T-helper 22 cell (primary cell): ENCODE data around the gene LHX2.
"Not testable (repeated sequence)": the region's sequence is repeated elsewhere in the genome, so short reads cannot be mapped to it uniquely, and the experiment has no call there.

Experiments
- DNase-seq: peaks from one replicate; pipeline ENCODE4 v3.0.0-alpha.2; 2020; ENCODE audit warnings: low read depth

The LHX2 gene, protein sequence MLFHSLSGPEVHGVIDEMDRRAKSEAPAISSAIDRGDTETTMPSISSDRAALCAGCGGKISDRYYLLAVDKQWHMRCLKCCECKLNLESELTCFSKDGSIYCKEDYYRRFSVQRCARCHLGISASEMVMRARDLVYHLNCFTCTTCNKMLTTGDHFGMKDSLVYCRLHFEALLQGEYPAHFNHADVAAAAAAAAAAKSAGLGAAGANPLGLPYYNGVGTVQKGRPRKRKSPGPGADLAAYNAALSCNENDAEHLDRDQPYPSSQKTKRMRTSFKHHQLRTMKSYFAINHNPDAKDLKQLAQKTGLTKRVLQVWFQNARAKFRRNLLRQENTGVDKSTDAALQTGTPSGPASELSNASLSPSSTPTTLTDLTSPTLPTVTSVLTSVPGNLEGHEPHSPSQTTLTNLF

DNA sequence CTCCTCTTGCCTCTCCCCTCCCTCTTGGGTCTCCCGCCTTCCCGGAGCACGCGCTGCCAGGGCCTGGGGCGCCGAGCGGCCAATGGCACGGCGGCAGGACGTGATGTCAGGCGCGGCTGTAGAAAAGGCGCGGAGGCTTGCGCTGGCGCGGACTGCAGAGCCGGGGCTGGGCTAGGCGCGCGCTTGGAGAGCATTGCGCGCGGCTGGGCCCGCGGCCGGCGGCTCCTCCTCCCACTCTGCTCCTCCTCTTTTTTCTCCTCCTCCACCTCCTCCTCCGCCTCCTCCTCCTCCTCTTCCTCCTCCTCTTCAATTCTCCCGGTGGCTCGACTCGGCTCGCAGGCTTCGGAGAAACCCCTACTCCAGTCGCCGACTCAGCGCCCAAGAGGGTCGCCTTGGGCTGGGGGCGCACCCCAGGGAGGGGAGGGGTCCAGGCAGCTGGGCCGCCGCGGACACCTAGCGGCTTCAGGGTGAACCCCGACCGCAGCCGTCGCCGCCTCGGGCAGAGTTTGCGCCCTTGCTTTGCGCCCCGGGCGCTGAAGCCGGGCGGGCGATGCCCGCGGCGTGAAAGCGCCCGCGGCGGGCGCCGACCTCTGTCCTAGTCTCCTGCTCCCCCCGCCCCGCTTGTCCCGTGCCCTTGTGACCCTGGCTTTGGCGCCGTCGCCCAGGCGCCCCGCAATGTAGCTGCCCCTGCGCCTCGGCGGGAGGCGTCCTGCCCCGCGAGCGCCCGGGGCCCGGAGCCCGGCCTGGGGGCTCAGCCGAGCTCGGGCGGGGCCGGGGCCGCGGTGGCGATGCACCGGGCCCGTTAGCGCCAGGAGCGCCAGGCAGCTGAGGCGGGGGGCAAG, at the start of gene LHX2:
Gene LHX2 (plus strand): TSS at position 309 of the 842 bp plus-strand sequence. CDS start 581 bp downstream, outside the sequence.
- no peak for DNase-seq

DNA sequence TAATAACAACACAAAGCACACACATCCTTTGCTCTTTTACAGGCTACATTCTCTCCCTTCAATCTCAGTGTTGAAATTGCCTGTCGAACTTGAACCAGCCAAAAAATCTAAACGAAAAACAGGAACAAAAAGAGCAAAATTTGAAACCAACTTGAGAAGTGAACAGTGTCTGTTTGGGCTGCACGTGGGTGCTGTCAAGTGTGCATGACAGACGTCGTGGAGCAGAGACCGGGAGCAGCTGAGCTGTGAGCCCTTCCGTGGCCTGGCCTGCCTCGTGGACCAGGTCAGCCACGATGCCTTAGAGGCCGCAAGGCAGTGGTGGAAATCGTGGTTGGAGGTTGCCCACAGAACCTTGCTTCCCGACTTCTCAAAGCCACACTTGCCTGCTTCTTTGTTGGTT, 46.8 kb upstream of the LHX2 start:
- DNase-seq: no peak

DNA sequence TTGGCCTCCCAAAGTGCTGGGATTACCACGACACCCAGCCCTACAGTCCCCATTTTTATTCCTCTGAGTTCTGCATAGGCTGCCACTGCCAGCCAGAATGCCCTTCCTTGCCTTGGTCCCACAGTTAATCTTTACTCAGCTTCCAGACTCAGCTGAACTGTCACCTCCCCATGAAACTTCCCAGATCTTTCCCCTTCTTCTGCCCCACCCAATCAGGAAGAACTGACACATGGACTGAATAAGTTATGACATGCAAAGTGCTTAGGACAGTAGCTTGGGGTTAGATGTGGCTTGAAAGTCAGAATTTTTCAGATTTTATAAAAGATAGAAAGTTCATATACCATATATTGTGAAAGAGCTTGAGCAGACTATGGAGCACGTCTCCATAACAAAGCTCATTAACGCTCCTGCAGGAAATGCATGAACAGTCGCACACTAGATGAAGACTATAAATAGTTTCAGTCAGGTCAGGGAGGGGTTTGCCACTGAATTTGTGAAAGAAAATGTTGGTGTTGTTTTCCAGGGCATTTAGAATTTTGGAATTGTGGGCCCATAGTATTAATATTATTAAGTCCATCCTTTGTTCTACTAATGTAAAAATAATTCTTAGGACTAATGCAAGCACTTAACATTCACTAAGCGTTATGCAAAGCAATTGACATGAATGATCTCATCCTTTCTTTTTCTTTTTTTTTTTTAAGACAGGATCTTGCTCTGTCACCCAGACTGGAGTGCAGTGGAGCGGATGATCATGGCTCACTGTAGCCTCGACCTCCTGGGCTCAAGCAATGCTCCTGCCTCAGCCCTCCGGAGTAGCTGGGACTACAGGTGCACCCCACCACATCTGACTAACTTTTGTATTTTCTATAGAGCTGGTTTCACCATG, 45.5 kb upstream of the LHX2 start:
- no peak for DNase-seq

DNA sequence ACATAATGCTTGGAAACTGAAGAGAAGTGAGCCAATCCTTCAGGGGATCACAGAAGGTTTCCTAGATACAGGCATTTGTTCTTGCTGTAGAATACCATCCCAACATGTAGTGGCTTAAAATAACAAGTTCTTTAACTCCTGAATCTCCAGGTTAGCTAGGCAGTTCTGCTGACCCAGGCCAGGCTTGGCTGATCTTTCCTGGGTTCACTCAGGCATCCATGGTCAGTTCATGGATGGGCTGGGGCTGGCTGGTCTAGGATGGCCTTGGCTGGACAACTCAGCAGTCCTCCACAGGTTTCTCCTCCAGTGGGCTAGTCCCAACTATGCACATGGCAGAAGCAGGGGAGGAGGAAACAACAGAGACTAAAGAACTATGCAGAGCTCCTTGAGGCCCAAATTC, 44.2 kb upstream of the LHX2 start:
- DNase-seq: no peak

DNA sequence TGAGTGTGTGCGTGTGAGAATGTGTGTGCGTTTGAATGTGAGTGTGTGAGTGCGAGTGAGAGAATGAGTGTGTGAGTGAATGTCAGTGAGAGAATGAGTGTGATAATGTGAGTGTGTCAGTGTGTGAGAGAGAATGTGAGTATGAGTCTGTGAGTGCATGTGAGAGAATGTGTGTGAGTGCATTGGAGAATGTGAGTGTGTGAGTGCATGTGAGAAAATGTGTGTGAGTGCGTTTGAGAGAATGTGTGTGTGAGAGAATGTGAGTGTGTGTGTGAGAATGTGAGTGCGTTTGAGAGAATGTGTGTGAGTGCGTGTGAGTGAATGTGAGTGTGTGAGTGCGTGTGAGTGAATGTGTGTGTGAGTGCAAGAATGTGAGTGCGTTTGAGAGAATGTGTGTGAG, 39.0 kb upstream of the LHX2 start:
- no peak for DNase-seq

DNA sequence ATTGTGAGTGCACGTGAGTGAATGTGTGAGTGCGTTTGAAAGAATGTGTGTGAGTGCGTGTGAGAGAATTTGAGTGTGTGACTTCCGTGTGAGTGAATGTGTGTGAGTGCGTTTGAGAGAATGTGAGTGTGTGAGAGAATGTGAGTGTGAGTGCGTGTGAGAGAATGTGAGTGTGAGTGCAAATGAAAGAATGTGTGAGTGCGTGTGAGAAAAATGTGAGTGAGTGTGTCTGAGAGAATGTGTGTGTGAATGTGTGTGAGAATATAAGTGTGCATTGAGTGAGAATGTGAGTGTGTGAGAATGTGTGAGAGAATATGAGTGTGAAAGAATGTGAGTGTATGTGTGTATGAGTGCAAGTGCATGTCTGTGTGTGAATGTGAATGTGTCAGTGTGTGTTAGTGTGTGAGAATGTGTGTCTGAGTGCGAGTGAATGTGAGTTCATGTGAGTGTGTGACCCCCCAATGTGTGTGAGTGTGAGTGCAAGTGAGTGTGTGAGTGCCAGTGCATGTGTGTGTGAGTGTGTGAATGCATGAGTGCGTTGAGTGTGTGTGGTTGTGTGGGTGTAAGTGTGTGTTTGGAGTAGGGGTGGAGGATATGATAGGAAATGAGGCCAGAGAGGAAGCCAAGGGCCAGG, 37.9 kb upstream of the LHX2 start:
- no peak for DNase-seq

DNA sequence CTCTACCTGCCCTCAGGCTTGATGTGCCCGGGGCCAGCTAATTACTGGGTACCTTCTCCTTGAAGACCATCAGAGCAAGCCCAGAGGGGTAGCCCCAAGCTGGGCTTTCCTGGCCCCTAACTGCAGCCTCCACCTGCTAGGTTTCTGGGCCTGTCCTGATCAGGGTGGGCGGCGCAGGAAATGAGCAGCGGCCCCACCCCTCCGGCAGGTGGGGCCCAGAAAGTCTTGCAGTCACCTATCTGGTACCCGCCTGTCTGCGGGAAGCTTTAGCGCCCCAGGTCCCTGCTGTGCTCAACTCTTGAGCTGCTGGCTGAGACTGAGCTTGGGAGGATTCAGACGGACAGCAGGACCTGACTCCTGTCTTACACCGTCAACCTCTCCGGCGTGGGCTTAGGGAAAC, 37.1 kb upstream of the LHX2 start:
- no peak for DNase-seq

DNA sequence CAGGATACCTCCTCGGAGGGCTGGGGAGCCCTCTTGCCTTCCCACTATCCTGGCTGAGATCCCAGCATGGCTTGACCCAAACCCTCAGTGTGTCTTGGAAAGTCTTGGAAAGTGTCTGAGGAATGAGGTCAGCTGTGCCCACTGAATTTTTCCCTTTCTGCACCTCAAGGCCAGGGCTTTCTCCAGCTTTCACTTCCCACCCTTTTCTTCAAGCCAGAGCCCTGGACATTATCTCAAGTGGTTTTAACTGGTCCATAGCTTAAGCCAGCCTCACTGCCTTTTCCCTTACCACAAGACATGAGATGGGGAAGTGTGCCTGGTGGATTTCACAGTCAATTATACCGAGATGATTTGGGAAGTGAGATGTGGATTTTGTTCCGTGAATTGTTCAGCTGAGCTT, 35.7 kb upstream of the LHX2 start:
- DNase-seq: no peak

DNA sequence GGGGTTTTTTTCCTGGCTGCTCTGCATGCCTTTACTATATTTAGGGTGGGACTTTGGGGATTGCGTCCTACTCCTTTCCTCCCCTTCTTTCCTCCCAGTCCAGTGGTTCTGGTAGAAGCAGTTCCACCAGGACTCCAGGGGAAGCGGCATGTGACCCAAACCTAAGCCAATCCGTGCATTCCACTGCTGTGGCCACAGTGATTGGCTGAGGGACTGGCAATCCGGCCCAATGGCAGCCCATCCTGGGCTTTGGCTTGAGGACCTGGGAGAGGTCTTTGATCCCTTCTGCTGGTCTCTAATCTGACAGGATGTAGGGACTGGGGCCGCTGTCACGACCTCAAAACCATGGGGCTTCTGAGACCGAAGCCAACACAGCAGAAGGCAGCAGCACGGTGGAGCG, 35.0 kb upstream of the LHX2 start:
- DNase-seq: not testable (repeated sequence)

DNA sequence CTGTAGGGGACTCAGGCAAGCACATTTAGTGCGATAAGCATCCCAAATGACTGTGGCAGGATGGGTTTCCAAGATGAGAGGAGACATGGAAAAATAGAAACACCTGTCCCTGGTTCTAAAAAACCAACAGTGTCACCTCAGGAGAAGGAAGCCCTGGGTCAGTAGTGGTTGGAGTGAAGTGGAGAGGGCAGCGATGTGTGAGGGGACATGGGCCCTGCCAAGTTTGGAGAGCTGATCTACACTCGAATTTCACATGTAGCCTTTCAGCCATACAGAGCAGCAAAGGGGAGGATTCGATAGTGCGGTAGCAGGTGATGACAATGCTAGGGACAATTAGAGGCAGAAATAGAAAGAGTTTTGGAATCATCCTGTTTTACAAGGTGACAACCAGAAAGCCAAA, 32.6 kb upstream of the LHX2 start:
- DNase-seq: no peak

DNA sequence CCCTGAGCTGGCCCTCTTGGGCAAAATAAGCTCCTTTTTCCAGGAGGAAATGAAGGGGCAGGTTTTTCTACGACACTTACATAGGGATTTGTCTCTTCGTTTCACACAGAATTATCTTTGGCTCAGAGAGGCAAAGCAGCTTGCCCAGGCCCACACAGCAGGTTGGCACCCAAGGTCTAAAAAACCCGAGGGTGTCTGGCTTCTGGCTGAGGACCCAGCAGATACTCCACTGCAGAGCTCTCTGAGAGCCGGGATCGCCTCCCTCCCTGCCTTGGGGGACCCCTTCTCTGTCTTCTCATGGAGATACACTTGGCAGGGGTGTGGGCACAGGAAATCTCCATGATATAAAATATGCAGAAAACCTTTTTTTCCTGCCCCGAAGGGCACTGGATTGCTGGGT, 29.0 kb upstream of the LHX2 start:
- no peak for DNase-seq

DNA sequence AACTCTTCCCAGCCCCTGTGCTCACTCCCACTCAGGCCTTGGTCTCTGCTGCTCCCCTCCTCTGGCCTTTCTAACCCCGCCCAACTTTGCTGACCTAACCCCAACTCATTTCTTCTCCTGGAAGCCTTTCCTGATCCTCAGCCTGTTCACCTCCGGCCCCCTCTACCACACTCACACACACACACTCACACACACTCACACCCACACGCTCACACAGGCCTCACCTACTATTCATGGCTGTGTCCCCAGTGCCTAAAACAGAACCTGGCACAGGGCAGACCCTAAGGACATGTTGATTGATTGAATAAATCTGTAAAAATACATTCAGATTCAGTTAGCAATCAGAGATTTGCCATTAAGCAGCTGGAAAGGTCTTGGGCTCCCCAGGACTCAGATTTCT, 28.5 kb upstream of the LHX2 start:
- no peak for DNase-seq

DNA sequence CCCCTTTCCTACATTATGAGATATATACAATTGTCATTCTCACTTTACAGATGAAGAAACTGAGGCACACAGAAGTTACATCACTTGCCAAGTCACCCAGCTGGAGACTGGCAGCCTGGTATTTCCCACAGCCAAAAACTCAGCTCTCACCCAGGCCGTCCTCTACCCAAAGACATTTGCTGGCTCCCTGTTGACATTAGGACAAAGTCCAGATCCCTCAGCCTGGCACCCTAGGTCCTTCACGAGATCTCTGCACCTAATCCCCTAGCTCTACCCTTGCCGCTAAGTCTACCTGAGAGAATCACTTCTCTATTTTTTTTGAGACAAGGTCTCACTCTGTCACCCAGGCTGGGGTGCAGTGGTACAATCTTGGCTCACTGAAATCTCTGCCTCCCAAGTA, 26.8 kb upstream of the LHX2 start:
- no peak for DNase-seq

DNA sequence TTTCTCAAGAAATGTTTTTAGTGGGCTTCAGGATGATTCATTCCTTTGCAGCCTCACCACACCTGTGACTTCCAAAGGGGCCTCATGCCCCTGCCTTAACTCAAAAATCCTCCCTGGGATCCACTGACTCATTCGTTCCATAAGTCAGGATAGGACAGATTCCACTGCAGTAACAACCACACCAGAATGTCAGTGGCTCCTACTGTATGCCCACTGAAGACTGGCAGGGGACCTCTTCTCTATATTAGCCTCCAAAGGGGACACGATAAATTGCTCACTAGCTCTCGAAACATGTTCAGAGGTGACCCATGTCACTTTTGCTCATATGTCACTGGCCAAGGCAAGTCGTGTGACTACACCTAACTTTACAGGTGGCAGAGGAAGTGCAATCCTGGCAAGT, 25.7 kb upstream of the LHX2 start:
- DNase-seq: no peak

DNA sequence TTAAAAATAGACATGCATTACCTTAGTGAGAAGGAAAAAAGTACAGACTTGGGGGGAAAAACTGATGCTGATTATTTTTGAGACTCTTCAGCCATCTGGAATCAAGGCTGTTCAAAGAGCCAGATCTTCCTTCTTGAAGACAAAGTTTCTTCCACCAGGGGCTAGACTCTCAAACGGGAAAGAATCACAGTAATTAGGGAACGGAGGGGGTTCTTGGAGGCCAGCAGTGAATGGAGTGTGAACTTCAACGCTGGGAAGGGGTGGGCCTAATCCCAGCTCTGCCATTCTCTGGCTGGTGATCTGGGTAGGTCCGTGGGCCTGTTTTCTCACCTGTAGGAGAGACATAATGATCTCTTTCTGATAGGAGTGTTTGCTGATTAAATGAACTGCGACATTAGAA, 21.1 kb upstream of the LHX2 start:
- DNase-seq: no peak

DNA sequence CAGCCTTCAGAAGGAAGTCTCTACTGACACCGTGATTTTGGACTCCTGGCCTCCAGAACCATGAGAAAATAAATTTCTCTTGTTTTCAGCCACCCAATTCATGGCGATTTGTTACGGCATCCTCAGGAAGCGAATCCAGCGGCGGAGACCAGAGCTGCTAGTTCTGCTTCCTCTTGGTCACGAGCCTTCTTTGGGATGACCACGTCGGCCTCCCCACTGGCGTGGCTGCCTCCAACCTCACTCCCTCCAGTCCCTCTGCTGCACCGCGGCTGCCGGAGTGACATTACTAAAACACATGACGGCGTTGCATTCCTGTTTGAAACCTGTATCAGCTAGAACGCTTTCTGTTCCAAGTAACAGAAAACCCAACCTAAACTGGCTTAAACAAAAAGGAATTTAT, 18.9 kb upstream of the LHX2 start:
- DNase-seq: not testable (repeated sequence)

DNA sequence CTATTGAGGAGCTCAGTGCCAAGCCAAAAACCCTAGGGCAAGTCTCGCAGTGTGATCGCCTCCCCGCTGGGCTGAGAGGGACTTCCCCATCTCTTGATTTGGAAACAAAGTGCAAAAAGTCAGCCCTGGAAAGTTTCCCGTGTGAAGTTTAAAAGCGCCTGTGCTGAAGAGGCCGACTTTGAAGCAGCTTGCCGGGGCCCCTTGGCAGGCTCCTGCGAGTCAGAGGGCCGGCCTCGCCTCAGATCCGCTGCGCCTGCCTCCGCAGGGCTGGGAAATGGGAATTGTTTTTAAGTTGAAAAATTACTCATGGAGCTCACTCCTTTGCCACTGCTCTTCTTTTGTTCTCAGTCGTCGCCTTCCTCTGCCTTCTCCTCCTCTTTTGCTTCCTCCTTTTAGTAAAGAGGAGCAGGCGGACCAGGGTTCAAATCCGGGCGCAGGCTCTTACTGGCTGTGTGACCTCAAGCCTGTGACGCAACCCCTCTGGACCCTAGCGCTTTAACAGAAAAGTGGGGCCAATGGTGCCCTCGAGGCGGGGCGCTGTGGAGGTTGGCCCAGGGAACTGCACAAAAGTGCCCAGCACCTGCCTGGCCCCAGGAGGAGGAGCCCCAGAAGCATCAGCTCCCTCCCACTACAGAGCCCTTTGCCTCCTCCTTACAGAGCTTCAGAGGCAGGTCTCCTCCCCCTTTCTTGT, 14.7 kb upstream of the LHX2 start:
- DNase-seq: no peak

DNA sequence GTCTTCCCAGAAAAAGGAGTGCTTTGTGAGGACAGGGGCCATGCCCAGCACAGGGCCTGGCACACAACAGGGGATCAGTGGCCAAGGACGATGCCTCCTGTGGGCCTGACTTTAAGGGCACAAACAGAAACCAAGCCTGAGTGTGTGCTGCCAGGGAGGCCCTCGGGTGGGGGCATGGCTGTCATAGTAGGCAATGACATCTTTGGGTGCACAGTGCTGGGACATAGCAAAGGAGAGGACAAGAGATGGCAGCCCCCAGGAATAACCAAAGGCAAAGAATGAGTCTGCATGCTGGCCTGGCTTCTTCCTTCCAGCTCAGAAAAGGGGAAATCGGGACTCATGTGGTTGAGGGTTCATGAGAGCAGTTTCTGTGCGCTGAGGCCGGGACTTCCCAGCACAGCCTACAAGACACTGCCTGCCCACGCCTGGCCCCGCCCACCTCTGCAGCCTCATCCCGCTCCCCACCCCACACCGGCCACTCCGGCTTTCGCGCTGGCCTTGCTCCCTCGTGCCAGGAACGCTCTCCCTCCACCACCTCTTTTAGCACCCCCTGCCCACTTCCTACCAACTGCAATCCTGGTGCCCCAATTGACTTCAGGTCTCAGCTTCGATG, 13.8 kb upstream of the LHX2 start:
- DNase-seq: no peak

DNA sequence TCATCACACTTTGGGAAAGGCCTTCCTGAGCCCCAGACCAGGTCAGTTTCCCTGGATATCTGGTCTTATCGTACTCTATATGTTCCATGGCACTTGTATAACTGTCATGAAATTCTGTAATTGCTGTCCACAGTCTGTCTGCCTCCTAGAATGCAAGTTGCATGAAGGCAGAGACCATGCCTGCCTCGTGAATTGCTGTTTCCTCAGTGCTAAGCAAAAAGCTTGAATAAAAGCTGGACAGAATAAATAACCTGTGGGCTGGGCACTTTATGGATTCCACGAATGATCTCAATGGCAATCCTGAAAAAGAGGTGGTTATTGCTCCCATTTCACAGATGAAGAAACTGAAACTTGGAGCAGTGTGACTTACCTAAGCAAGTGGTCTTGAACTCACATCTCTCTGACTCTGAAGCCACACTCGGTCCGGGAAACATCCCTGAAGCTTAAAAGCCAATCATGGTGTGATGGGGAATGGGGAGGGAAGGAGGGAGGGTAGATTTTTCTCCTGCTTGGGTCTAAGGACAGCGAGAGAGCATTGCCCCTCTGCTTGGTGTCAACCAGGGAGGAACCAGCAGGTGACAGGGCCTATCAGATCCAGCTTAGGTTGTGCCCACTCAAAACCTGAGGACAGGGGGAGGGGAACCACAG, 13.2 kb upstream of the LHX2 start:
- no peak for DNase-seq

DNA sequence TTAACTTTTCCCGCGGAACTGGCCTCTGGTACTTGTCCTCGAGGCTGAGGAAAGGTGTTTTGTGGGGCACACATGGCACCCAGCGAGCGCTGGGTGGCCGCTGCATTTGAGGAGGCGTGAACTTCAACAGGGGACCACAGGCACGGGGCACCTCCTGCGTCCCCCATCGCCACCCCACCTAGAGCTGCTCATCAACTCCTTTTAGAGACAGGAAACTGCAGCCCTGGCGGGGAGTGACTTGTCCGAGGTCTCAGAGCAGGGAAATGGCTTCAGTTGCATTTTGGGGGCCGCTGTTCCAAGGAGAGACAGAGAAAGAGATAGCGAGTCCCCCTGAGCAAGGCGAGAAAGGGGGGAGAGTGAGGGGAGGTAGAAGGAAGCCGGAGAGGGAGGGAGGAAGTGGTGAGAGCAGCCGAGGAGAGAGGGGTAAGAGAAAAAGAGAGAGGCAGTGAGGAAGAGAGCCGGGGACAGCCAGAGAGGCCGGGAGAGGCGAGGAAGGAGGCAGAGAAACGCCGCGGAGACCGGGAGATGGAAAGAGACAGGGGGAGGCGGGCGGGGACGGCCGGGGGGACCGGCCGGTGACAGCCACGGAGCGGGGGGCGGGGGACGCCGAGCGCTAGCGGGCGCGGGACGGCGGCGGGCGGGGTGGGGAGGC, 12.5 kb upstream of the LHX2 start:
- DNase-seq: no peak
